MCF 10A (cell line): ENCODE results near the gene SLC5A10. TPM values are rescaled to one million over a fixed set of nuclear protein-coding genes. Genes with fewer than 3 reads are reported as not detected.

Experiments
- BruUV-seq: library from RNA; stranded (reverse); fragments of 400-500 nt; replicated peaks from 2 replicates; lab custom pipeline; 2021; lab: Mats Ljungman, UMichigan
- CTCF ChIA-PET: fragments of 300-600 bp; sonication (Branson Sonifier 250); formaldehyde crosslinking; extraction: SDS; loops from one replicate; lab custom pipeline; 2021; ENCODE audit warnings: antibody characterized with exemption, inconsistent platforms; lab: Yijun Ruan, JAX
- POLR2A ChIA-PET: fragments of 300-600, 350-650 bp; sonication (Branson Sonifier 250); formaldehyde crosslinking; extraction: SDS; loops from one replicate; lab custom pipeline; 2020; ENCODE audit warnings: antibody characterized with exemption, inconsistent platforms; lab: Yijun Ruan, JAX
- DNase-seq: peaks from one replicate; pipeline ENCODE4 v3.0.0-alpha.2; 2018; ENCODE audit not compliant: unreplicated experiment
- H3K27ac Mint-ChIP-seq: one replicate; pipeline ENCODE4 v1.8.0; 2022; ENCODE audit warnings: mild to moderate bottlenecking, low read depth, mixed read lengths; ENCODE audit not compliant: unreplicated experiment
- H3K27me3 Mint-ChIP-seq: one replicate; pipeline ENCODE4 v1.8.0; 2022; ENCODE audit warnings: mixed read lengths; ENCODE audit not compliant: insufficient read depth, unreplicated experiment
- H3K36me3 Mint-ChIP-seq: one replicate; pipeline ENCODE4 v1.8.0; 2022; ENCODE audit warnings: mild to moderate bottlenecking, moderate library complexity, mixed read lengths; ENCODE audit not compliant: insufficient read depth, unreplicated experiment
- H3K4me1 Mint-ChIP-seq: one replicate; pipeline ENCODE4 v1.8.0; 2022; ENCODE audit warnings: mixed read lengths; ENCODE audit not compliant: insufficient read depth, unreplicated experiment
- H3K4me3 Mint-ChIP-seq: one replicate; pipeline ENCODE4 v1.8.0; 2022; ENCODE audit warnings: mild to moderate bottlenecking, moderate library complexity, mixed read lengths; ENCODE audit not compliant: unreplicated experiment
- H3K9me3 Mint-ChIP-seq: one replicate; pipeline ENCODE4 v1.8.0; 2022; ENCODE audit warnings: mixed read lengths; ENCODE audit not compliant: unreplicated experiment
- CTCF ChIP-seq: fragments of 200-600 bp; IDR thresholded peaks from one replicate; pipeline ENCODE4 v1.8.0; 2022; ENCODE audit warnings: antibody characterized with exemption, mild to moderate bottlenecking; ENCODE audit not compliant: unreplicated experiment
- intact Hi-C: fragments of 100-400 bp; cut with micrococcal nuclease; formaldehyde crosslinking; loops from 2 replicates; pipeline ENCODE4 v1.14.1; 2022
- total RNA-seq: library from RNA; stranded (reverse); gene quantifications from 2 replicates; pipeline ENCODE4 v1.2.3, GENCODE V29; 2022

Gene SLC5A10
- total RNA-seq, 1 experiment from 2014 or later: 0.16 TPM

- intact Hi-C loops: no loop called here
- POLR2A ChIA-PET: interaction anchor here (0.6 kb wide), 1 partner anchor 8 kb away, joined by 4 read pairs; the partner anchor contains the start of gene FAM83G
- no peak for TF ChIP-seq CTCF
- Mint-ChIP-seq H3K9me3 (peaks cover 12% of the 10 kb centered on the region), H3K4me1 (peaks cover 3% of the 10 kb centered on the region), H3K27ac (no peak overlapping the region), H3K36me3 (peaks cover 33% of the 10 kb centered on the region), H3K27me3 (no peaks in the 10 kb centered on the region), H3K4me3 (no peak overlapping the region)
- DNase-seq: no peak
- CTCF ChIA-PET: no interaction called here
- no TSS peak for BruUV-seq
Observed at GRCh38 chr17:18996458-18996857, 44.5 kb downstream of the SLC5A10 start.

GRCh38 chr17:18997650-18998196, 45.8 kb downstream of the SLC5A10 start:
- H3K4me3 Mint-ChIP-seq: no peak overlapping the region
- no peak for TF ChIP-seq CTCF
- H3K27ac Mint-ChIP-seq: no peak overlapping the region
- peaks cover 12% of the 10 kb centered on the region for H3K9me3 Mint-ChIP-seq
- H3K4me1 Mint-ChIP-seq: peaks cover 11% of the 10 kb centered on the region
- no peak for DNase-seq
- ChIA-PET CTCF (no interaction called here), POLR2A (no interaction called here)
- intact Hi-C loops: no loop called here
- H3K36me3 Mint-ChIP-seq: peaks cover 39% of the 10 kb centered on the region
- H3K27me3 Mint-ChIP-seq: no peaks in the 10 kb centered on the region
- no TSS peak for BruUV-seq

GRCh38 chr17:18999394-18999793, 47.4 kb downstream of the SLC5A10 start:
- Mint-ChIP-seq H3K27ac (no peak overlapping the region), H3K27me3 (no peaks in the 10 kb centered on the region), H3K36me3 (peaks cover 35% of the 10 kb centered on the region), H3K9me3 (peaks cover 12% of the 10 kb centered on the region), H3K4me3 (no peak overlapping the region), H3K4me1 (peaks cover 11% of the 10 kb centered on the region)
- no TSS peak for BruUV-seq
- no peak for DNase-seq
- POLR2A ChIA-PET: no interaction called here
- TF ChIP-seq CTCF: no peak
- CTCF ChIA-PET: interaction anchor here (3.8 kb wide), 1 partner anchor 39 kb away, joined by 24 read pairs; no protein-coding TSS in a partner anchor
- intact Hi-C loops: no loop called here

GRCh38 chr17:18999911-19000310, 47.9 kb downstream of the SLC5A10 start:
- H3K9me3 Mint-ChIP-seq: peaks cover 12% of the 10 kb centered on the region
- H3K27me3 Mint-ChIP-seq: no peaks in the 10 kb centered on the region
- peak overlapping the region; percentile 74 for H3K27ac Mint-ChIP-seq

More at GRCh38 chr17:18999911-19000310, 47.9 kb downstream of the SLC5A10 start:
- Mint-ChIP-seq H3K4me3 (no peak overlapping the region), H3K36me3 (peaks cover 31% of the 10 kb centered on the region), H3K4me1 (peaks cover 11% of the 10 kb centered on the region)
- BruUV-seq: no TSS peak
- ChIA-PET POLR2A (interaction anchor here (0.6 to 1.4 kb wide), 2 partner anchors 9 to 372 kb away, joined by 3 to 4 read pairs; no protein-coding TSS in a partner anchor), CTCF (interaction anchor here (0.7 to 3.8 kb wide), 2 partner anchors 39 to 818 kb away, joined by 3 to 24 read pairs; no protein-coding TSS in a partner anchor)
- no peak for TF ChIP-seq CTCF
- no peak for DNase-seq
- intact Hi-C loops: no loop called here
